Kidney (tissue), 14 donors: ENCODE measurements around the gene PXN. TPM values are rescaled to one million over a fixed set of nuclear protein-coding genes. Genes with fewer than 3 reads are reported as not detected.

Experiments
- DNase-seq, 5 donors: peaks; one replicate each; pipeline ENCODE4 v3.0.0-alpha.2; 2013 to 2020
- FAIRE-seq: peaks from 2 replicates; lab custom pipeline; 2012; peaks lifted over from hg19 to GRCh38; lab: Jason Lieb, UNC
- H3K27ac ChIP-seq, 2 donors: one replicate each; pipeline ENCODE4 v1.7.0; 2013; ENCODE audit warnings: low read depth in 2 of 2, low read length in 2 of 2, inconsistent platforms in 1 of 2
- H3K27me3 ChIP-seq: one replicate; pipeline ENCODE4 v1.7.1; 2013; ENCODE audit warnings: low read length, inconsistent platforms; ENCODE audit not compliant: control insufficient read depth, insufficient read depth
- H3K36me3 ChIP-seq, 3 donors: one replicate each; pipeline versions ENCODE4 v1.7.0 to v1.7.1; 2013; ENCODE audit warnings: low read length in 3 of 3, control low read depth in 1 of 3, inconsistent platforms in 1 of 3; ENCODE audit not compliant: insufficient read depth in 3 of 3, control insufficient read depth in 2 of 3
- H3K4me1 ChIP-seq, 3 donors: one replicate each; pipeline versions ENCODE4 v1.7.0 to v1.7.1; 2013; ENCODE audit warnings: low read length in 3 of 3, inconsistent platforms in 1 of 3, low read depth in 1 of 3; ENCODE audit not compliant: control insufficient read depth in 2 of 3, insufficient read depth in 2 of 3
- H3K4me3 ChIP-seq, 3 donors: one replicate each; pipeline versions ENCODE4 v1.7.0 to v1.8.1; 2013; ENCODE audit warnings: low read length in 3 of 3, control low read depth in 1 of 3, inconsistent platforms in 1 of 3
- H3K9ac ChIP-seq, 3 donors: one replicate each; pipeline versions ENCODE4 v1.7.0 to v1.7.1; 2013; ENCODE audit warnings: low read length in 3 of 3, control low read depth in 1 of 3, inconsistent platforms in 1 of 3
- H3K9me3 ChIP-seq, 3 donors: one replicate each; pipeline versions ENCODE4 v1.7.0 to v1.7.1; 2013; ENCODE audit warnings: low read length in 3 of 3, control low read depth in 1 of 3, inconsistent platforms in 1 of 3; ENCODE audit not compliant: control insufficient read depth in 2 of 3, insufficient read depth in 1 of 3
- intact Hi-C: fragments of 100-400 bp; cut with DNase I; formaldehyde crosslinking; loops from one replicate; pipeline ENCODE4 v1.11.1; 2022
- polyA plus RNA-seq: library from polyadenylated mRNA; stranded (reverse); fragments of 350-450 nt; fragmentation: Illumina TruSeq; extraction: RNeasy Lipid Tissue Mini Kit (QIAGEN cat#74804); gene quantifications from one replicate; pipeline ENCODE4 v1.2.3, GENCODE V29; 2014; ENCODE audit warnings: low read depth, low replicate concordance; ENCODE audit not compliant: insufficient read depth
- total RNA-seq: library from RNA; stranded (reverse); fragmentation: NEBNext Ultra II Directional; extraction: Animal tissue kit (Norgen Biotek cat#: 25700); gene quantifications from one replicate; pipeline ENCODE4 v1.2.1, GENCODE V29; 2021
- TF ChIP-seq, protein P1 (sequence below): IDR thresholded peaks from 3 replicates; pipeline ENCODE4 v1.5.1; 2012; ENCODE audit warnings: mild to moderate bottlenecking, moderate library complexity, borderline replicate concordance; ENCODE audit not compliant: insufficient read depth; ENCODE audit errors: extremely low read depth
- donor health status: control.
- donor health status: control.
- donor health status: control.
- donor health status: control.
- donor health status: control.
- donor health status: DM: yes; HTN: yes; CAD: no.
- donor health status: Normal renal cell carcinoma (clear cell type).

The PXN gene
- total and polyA plus RNA-seq, 2 donors from 2014 or later = 57.1 to 133 TPM

DNA sequence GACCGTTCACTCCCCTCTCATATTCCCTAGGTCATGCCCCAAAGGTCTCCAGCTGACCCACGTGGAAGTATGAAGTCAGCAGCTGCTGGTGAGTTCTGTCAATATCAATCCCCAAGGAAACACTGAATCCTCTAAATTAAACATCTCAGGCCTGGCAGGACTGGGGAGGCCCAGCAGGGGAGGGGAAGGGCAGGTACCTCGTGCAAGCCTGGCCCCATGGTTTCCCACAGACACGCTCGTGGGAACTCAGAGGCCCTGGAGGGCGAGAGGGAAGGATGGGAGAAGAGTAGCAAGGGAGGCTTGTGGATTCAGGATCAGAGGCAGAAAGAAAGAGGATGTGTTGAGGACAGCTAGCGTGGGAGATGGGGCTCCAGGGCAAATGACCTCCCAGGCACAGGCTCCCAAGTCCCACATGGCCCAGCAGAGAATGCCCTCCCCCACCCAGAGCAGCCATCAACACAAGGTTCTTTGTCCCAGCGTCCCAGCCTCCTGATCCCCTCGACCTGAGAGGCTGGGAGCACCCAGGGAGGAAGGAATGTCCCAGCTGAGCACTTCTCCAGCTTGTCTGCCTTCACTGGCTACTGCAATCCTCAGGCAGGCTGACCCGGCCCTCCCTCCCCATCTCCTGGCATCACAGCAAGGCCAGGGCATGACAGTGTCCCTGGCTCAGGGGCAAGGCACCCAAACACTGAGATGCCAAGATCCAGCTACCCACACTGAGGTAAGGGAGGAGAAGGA lies 44.5 kb downstream of the PXN start:
- H3K27me3 ChIP-seq = no peaks in the 10 kb centered on the region
- no peak overlapping the region for H3K27ac ChIP-seq
- no peak for FAIRE-seq
- peaks cover 3 to 51% (median 35%) of the 10 kb centered on the region in 3 donors for H3K36me3 ChIP-seq
- H3K4me1 ChIP-seq = peaks cover 0 to 15% (median 11%) of the 10 kb centered on the region in 3 donors
- no peak overlapping the region for H3K9ac ChIP-seq
- H3K9me3 ChIP-seq = no peaks in the 10 kb centered on the region
- TF ChIP-seq, protein P1, sequence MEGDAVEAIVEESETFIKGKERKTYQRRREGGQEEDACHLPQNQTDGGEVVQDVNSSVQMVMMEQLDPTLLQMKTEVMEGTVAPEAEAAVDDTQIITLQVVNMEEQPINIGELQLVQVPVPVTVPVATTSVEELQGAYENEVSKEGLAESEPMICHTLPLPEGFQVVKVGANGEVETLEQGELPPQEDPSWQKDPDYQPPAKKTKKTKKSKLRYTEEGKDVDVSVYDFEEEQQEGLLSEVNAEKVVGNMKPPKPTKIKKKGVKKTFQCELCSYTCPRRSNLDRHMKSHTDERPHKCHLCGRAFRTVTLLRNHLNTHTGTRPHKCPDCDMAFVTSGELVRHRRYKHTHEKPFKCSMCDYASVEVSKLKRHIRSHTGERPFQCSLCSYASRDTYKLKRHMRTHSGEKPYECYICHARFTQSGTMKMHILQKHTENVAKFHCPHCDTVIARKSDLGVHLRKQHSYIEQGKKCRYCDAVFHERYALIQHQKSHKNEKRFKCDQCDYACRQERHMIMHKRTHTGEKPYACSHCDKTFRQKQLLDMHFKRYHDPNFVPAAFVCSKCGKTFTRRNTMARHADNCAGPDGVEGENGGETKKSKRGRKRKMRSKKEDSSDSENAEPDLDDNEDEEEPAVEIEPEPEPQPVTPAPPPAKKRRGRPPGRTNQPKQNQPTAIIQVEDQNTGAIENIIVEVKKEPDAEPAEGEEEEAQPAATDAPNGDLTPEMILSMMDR = no peak
- intact Hi-C loops = no loop called here
- peak in 1 of 5 donors; percentile 48 for DNase-seq
- no peak overlapping the region for H3K4me3 ChIP-seq

DNA sequence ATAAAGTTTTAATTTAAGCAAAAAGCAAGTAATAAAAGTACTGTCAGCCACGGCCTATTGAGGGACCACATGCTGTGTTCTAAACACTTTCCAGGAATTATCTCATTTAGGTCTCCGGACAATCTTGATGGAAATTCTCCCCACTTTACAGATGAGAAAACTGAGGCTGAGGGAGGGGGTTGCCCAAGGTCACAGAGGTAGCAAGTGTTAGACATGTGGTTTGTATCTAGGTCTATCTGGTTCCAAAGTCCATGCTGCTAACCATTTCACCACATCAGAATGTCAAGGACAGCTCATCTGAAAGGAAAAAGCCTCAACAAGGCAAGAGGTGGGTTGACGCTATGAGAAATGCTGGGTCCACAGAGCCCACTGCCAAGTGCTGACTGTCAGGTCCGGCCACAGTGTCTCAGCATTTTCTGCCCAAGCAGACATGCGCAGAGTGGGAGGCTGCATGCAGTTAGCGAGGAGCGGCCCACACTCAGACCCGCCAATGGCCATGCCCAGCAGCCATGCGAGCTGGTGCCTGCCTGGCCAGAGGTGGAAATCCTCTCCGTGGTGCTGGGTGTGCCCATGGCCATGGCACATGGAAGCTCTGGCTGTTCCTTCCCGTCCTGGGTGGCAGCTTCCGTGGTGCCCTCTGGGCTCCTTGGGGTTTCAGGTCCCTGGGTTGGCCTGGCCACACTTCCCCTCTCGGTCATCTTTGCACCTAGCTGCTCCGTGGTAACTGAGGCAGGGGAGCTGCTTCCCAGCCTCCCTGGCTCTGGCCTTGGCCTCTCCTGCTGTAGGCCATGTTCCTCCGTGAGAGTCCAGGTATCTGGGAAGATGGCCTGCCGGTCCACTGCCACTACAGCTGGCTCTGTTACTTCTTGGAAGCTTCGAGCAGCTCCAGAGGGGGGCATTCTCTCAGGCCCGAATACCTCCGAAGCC lies 46.6 kb downstream of the PXN start:
- peaks cover 3 to 62% (median 41%) of the 10 kb centered on the region in 3 donors for H3K36me3 ChIP-seq
- H3K9me3 ChIP-seq = no peaks in the 10 kb centered on the region
- intact Hi-C loops = no loop called here
- H3K9ac ChIP-seq = no peak overlapping the region
- no peak for FAIRE-seq
- H3K4me3 ChIP-seq = no peak overlapping the region
- DNase-seq = peak in 1 of 5 donors; percentile 59
- TF ChIP-seq, protein P1 = no peak
- no peak overlapping the region for H3K27ac ChIP-seq
- no peaks in the 10 kb centered on the region for H3K27me3 ChIP-seq
- no peaks in the 10 kb centered on the region for H3K4me1 ChIP-seq

DNA sequence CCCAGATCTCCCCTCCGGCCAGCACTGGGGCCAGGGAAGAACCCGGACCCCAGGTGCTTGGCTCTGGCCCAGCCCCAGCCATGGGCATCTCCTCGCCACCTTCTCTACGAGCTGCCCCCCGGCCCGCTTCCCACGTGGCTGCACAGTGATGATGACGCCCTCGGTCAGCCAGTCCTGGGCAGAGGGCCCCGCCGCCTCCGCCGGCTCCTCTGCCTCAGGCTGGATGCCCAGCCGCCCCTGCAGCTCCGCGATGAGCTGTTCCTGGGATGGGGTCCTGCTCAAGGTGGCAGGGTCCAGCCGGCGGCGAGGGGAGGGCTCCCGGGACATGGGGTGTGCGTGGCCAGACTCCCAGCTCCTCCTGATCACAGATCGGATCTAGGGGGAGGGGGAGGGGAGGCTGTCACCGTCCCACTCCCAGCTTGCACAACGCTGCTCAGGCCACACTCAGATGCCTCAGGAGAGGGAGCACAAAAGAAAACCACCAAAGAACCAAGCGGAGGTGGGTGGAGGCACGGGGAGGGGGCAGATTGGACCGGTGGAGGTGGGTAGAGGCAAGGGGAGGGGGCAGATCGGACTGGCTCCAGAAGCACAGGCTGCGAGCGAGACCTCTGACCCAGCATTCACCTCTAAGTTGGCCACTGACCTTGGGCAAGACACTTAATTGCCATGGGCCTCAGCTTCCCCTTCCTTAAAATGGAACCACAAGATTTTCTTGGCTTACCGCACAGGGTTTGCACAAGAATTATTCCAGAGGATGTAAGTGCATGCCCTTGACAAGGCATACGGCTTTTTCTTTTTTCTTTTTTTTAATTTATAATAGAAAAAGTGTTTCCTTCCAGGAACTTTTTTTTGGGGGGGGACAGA lies 48.6 kb downstream of the PXN start:
- no peaks in the 10 kb centered on the region for H3K9me3 ChIP-seq
- peaks cover 3 to 52% (median 41%) of the 10 kb centered on the region in 3 donors for H3K36me3 ChIP-seq
- no peak for FAIRE-seq
- TF ChIP-seq, protein P1 = no peak
- H3K27me3 ChIP-seq = no peaks in the 10 kb centered on the region
- no peak overlapping the region for H3K27ac ChIP-seq
- H3K4me3 ChIP-seq = no peak overlapping the region
- intact Hi-C loops = no loop called here
- DNase-seq = peak in 1 of 5 donors; percentile 75
- no peak overlapping the region for H3K9ac ChIP-seq
- H3K4me1 ChIP-seq = no peaks in the 10 kb centered on the region
